Testis (tissue), 2 donors: ENCODE data around the gene MRPL45.
"Not testable (repeated sequence)": the region's sequence is repeated elsewhere in the genome, so short reads cannot be mapped to it uniquely, and the experiment has no call there.

ENCODE experiments used
- POLR2A ChIP-seq: fragments of 450-650 bp; IDR thresholded peaks from one replicate; pipeline ENCODE4 v1.6.1; 2017; ENCODE audit warnings: antibody characterized with exemption, mild to moderate bottlenecking, moderate library complexity
- TF ChIP-seq, protein P1 (sequence below), 3 experiments: fragments of 450-650 bp in 2 of 3; fragments of 200-600 bp in 1 of 3; sonication (generic) in 1 of 3; IDR thresholded peaks; one replicate each; pipeline ENCODE4 v1.5.1; 2016 to 2019; ENCODE audit warnings: antibody characterized with exemption in 3 of 3, mild to moderate bottlenecking in 2 of 3, moderate library complexity in 1 of 3

DNA sequence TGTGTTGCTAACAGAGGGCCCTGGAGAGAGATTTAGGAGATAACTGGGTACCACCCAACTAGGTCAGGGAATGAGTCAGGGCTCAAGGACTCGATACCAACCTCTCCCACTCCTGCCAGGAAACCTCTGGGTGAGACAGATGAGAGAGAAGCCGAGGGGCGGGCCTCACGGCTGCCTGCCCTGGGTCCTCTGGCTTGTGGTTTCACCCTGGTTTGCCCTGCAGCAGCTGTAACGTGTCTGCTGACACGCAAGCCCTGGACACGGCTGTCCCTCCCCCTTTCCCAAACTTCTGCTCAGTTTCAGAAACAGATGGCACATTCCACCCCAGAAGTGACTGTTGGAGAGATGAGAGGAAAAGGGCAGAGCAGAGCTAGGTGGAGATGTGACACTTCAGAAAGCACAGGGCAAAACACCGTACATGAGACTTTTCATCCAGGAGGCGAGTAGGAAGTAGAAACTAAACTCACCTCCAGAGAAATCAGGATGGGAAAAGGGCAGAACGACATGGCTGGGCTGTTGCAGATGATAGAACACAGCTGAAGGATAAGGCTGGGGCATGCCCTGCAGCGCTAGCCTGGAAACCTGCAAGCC is 10.4 kb upstream of the MRPL45 start:
- TF ChIP-seq, protein P1, sequence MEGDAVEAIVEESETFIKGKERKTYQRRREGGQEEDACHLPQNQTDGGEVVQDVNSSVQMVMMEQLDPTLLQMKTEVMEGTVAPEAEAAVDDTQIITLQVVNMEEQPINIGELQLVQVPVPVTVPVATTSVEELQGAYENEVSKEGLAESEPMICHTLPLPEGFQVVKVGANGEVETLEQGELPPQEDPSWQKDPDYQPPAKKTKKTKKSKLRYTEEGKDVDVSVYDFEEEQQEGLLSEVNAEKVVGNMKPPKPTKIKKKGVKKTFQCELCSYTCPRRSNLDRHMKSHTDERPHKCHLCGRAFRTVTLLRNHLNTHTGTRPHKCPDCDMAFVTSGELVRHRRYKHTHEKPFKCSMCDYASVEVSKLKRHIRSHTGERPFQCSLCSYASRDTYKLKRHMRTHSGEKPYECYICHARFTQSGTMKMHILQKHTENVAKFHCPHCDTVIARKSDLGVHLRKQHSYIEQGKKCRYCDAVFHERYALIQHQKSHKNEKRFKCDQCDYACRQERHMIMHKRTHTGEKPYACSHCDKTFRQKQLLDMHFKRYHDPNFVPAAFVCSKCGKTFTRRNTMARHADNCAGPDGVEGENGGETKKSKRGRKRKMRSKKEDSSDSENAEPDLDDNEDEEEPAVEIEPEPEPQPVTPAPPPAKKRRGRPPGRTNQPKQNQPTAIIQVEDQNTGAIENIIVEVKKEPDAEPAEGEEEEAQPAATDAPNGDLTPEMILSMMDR (IDR thresholded peaks at IDR 0.05): not testable (repeated sequence)
- not testable (repeated sequence) for TF ChIP-seq POLR2A
